ENCODE results near the gene SLC25A38.

GRCh38 chr3:39415983-39416382 lies 32.8 kb downstream of the SLC25A38 start:
- TF ChIP-seq CTCF (conservative IDR thresholded peaks at IDR 0.05 in 1 of 2, IDR thresholded peaks at IDR 0.05 in 1 of 2; ENCODE audit: low read depth in 1 of 2, low read length in 2 of 2) = no peak
- TF ChIP-seq EZH2 (IDR thresholded peaks at IDR 0.05; ENCODE audit: low read length, missing control alignments) = no peak
